WTC11 (cell line): Measurements from ENCODE around the gene FASTKD1.

Source experiments
- GTF2I ChIP-seq: fragments of 250-450 bp; sonication (Bioruptor Pico); conservative IDR thresholded peaks from 2 replicates; pipeline ENCODE4 v1.4.0; 2021; ENCODE audit warnings: mild to moderate bottlenecking
- NFE2L1 ChIP-seq: sonication (generic); formaldehyde crosslinking; IDR thresholded peaks from 2 replicates; pipeline ENCODE4 v1.8.1; 2023; ENCODE audit warnings: missing genetic modification reagents
- TCF7 ChIP-seq: sonication (generic); formaldehyde crosslinking; IDR thresholded peaks from 2 replicates; pipeline ENCODE4 v1.8.0; 2022; ENCODE audit warnings: mild to moderate bottlenecking, low read depth, missing genetic modification reagents, moderate library complexity
- ZNF263 ChIP-seq: sonication (generic); formaldehyde crosslinking; IDR thresholded peaks from 2 replicates; pipeline ENCODE4 v1.8.1; 2022; ENCODE audit warnings: low read depth, mild to moderate bottlenecking, moderate library complexity, missing genetic modification reagents
- TF ChIP-seq, protein P1 (sequence below): sonication (generic); formaldehyde crosslinking; IDR thresholded peaks from 2 replicates; pipeline ENCODE4 v1.8.1; 2023; ENCODE audit warnings: mild to moderate bottlenecking, missing genetic modification reagents
- TF ChIP-seq, protein P2 (sequence below): fragments of 200-600 bp; IDR thresholded peaks from 2 replicates; pipeline ENCODE4 v1.8.0; 2022; ENCODE audit warnings: antibody characterized with exemption
- TF ChIP-seq, protein P3 (sequence below): sonication (generic); formaldehyde crosslinking; IDR thresholded peaks from 2 replicates; pipeline ENCODE4 v1.8.1; 2022; ENCODE audit warnings: missing genetic modification reagents, borderline replicate concordance
- TF ChIP-seq, protein P4 (sequence below): sonication (generic); formaldehyde crosslinking; IDR thresholded peaks from 2 replicates; pipeline ENCODE4 v1.8.0; 2022; ENCODE audit warnings: missing genetic modification reagents
- TF ChIP-seq, protein P5 (sequence below): sonication (generic); formaldehyde crosslinking; IDR thresholded peaks from 2 replicates; pipeline ENCODE4 v1.8.0; 2022; ENCODE audit warnings: mild to moderate bottlenecking, missing genetic modification reagents
- TF ChIP-seq, protein P6 (sequence below): sonication (generic); formaldehyde crosslinking; IDR thresholded peaks from 2 replicates; pipeline ENCODE4 v1.8.1; 2023; ENCODE audit warnings: mild to moderate bottlenecking, moderate library complexity, missing genetic modification reagents
- TF ChIP-seq, protein P7 (sequence below): sonication (generic); formaldehyde crosslinking; IDR thresholded peaks from 2 replicates; pipeline ENCODE4 v1.8.0; 2022; ENCODE audit warnings: mild to moderate bottlenecking, missing genetic modification reagents

DNA sequence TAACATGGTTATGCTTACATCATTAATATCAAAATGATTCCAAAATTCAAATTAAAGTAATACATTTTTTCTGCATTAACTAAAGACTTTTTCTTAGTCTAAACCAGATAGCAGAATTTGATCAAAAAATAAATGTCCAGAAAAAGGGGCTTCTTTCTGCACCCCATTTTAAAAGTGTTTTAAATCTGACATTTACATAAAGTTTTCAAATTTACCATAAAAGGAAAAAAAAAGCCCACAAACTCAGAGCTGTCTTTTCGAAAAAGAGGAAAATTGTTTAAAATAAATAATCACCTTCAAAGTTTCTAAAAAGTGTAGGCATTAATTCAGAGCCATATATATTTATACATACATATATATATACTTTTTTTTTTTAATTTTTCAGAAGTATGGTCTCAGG is 1.5 kb downstream of the FASTKD1 start:
- no peak for TF ChIP-seq TCF7
- TF ChIP-seq GTF2I (CRISPR knock-in tag): no peak
- TF ChIP-seq, protein P1, sequence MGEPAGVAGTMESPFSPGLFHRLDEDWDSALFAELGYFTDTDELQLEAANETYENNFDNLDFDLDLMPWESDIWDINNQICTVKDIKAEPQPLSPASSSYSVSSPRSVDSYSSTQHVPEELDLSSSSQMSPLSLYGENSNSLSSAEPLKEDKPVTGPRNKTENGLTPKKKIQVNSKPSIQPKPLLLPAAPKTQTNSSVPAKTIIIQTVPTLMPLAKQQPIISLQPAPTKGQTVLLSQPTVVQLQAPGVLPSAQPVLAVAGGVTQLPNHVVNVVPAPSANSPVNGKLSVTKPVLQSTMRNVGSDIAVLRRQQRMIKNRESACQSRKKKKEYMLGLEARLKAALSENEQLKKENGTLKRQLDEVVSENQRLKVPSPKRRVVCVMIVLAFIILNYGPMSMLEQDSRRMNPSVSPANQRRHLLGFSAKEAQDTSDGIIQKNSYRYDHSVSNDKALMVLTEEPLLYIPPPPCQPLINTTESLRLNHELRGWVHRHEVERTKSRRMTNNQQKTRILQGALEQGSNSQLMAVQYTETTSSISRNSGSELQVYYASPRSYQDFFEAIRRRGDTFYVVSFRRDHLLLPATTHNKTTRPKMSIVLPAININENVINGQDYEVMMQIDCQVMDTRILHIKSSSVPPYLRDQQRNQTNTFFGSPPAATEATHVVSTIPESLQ (CRISPR knock-in tag): no peak
- TF ChIP-seq, protein P2, sequence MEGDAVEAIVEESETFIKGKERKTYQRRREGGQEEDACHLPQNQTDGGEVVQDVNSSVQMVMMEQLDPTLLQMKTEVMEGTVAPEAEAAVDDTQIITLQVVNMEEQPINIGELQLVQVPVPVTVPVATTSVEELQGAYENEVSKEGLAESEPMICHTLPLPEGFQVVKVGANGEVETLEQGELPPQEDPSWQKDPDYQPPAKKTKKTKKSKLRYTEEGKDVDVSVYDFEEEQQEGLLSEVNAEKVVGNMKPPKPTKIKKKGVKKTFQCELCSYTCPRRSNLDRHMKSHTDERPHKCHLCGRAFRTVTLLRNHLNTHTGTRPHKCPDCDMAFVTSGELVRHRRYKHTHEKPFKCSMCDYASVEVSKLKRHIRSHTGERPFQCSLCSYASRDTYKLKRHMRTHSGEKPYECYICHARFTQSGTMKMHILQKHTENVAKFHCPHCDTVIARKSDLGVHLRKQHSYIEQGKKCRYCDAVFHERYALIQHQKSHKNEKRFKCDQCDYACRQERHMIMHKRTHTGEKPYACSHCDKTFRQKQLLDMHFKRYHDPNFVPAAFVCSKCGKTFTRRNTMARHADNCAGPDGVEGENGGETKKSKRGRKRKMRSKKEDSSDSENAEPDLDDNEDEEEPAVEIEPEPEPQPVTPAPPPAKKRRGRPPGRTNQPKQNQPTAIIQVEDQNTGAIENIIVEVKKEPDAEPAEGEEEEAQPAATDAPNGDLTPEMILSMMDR: no peak
- TF ChIP-seq, protein P3, sequence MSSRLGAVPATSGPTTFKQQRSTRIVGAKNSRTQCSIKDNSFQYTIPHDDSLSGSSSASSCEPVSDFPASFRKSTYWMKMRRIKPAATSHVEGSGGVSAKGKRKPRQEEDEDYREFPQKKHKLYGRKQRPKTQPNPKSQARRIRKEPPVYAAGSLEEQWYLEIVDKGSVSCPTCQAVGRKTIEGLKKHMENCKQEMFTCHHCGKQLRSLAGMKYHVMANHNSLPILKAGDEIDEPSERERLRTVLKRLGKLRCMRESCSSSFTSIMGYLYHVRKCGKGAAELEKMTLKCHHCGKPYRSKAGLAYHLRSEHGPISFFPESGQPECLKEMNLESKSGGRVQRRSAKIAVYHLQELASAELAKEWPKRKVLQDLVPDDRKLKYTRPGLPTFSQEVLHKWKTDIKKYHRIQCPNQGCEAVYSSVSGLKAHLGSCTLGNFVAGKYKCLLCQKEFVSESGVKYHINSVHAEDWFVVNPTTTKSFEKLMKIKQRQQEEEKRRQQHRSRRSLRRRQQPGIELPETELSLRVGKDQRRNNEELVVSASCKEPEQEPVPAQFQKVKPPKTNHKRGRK: no peak
- TF ChIP-seq, protein P4, sequence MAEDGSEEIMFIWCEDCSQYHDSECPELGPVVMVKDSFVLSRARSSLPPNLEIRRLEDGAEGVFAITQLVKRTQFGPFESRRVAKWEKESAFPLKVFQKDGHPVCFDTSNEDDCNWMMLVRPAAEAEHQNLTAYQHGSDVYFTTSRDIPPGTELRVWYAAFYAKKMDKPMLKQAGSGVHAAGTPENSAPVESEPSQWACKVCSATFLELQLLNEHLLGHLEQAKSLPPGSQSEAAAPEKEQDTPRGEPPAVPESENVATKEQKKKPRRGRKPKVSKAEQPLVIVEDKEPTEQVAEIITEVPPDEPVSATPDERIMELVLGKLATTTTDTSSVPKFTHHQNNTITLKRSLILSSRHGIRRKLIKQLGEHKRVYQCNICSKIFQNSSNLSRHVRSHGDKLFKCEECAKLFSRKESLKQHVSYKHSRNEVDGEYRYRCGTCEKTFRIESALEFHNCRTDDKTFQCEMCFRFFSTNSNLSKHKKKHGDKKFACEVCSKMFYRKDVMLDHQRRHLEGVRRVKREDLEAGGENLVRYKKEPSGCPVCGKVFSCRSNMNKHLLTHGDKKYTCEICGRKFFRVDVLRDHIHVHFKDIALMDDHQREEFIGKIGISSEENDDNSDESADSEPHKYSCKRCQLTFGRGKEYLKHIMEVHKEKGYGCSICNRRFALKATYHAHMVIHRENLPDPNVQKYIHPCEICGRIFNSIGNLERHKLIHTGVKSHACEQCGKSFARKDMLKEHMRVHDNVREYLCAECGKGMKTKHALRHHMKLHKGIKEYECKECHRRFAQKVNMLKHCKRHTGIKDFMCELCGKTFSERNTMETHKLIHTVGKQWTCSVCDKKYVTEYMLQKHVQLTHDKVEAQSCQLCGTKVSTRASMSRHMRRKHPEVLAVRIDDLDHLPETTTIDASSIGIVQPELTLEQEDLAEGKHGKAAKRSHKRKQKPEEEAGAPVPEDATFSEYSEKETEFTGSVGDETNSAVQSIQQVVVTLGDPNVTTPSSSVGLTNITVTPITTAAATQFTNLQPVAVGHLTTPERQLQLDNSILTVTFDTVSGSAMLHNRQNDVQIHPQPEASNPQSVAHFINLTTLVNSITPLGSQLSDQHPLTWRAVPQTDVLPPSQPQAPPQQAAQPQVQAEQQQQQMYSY: no peak
- TF ChIP-seq, protein P5, sequence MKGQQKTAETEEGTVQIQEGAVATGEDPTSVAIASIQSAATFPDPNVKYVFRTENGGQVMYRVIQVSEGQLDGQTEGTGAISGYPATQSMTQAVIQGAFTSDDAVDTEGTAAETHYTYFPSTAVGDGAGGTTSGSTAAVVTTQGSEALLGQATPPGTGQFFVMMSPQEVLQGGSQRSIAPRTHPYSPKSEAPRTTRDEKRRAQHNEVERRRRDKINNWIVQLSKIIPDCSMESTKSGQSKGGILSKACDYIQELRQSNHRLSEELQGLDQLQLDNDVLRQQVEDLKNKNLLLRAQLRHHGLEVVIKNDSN (CRISPR knock-in tag): no peak
- no peak for TF ChIP-seq NFE2L1 (CRISPR knock-in tag)
- TF ChIP-seq, protein P6, sequence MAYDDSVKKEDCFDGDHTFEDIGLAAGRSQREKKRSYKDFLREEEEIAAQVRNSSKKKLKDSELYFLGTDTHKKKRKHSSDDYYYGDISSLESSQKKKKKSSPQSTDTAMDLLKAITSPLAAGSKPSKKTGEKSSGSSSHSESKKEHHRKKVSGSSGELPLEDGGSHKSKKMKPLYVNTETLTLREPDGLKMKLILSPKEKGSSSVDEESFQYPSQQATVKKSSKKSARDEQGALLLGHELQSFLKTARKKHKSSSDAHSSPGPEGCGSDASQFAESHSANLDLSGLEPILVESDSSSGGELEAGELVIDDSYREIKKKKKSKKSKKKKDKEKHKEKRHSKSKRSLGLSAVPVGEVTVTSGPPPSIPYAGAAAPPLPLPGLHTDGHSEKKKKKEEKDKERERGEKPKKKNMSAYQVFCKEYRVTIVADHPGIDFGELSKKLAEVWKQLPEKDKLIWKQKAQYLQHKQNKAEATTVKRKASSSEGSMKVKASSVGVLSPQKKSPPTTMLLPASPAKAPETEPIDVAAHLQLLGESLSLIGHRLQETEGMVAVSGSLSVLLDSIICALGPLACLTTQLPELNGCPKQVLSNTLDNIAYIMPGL (CRISPR knock-in tag): no peak
- TF ChIP-seq ZNF263 (CRISPR knock-in tag): no peak
- TF ChIP-seq, protein P7, sequence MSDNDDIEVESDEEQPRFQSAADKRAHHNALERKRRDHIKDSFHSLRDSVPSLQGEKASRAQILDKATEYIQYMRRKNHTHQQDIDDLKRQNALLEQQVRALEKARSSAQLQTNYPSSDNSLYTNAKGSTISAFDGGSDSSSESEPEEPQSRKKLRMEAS (CRISPR knock-in tag): no peak
